CD4-positive, alpha-beta T cell treated with Interleukin-12 subunit alpha and Interleukin-12 subunit beta, for 1 hour (primary cell): ENCODE data around the gene PCDH9.

Source experiments
- DNase-seq: peaks from one replicate; pipeline ENCODE4 v3.0.0-alpha.2; 2020

PCDH9 gene

GRCh38 chr13:66700117-66700601 is 530.0 kb downstream of the PCDH9 start:
- DNase-seq, result no peak

- no peak for DNase-seq
Measured at GRCh38 chr13:66693656-66694055, 536.5 kb downstream of the PCDH9 start.

DNA sequence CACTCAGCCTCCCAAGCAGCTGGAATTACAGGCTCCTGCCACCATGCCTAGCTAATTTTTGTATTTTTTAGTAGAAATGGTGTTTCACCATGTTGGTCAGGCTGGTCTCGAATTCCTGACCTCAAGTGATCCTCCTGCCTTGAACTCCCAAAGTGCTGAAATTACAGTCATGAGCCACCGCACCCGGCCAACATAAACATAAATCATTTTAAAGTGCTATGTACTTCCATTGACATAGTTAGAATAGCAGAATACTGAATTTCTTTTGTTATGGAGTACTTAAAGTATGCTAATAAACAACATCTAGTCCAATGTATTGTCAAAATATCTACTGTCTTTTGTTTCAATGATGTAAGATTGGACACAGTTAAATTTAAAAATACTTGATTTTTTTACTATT is 539.0 kb downstream of the PCDH9 start:
- no peak for DNase-seq

- no peak for DNase-seq
Measured at GRCh38 chr13:66689628-66690027, 540.5 kb downstream of the PCDH9 start.

DNA sequence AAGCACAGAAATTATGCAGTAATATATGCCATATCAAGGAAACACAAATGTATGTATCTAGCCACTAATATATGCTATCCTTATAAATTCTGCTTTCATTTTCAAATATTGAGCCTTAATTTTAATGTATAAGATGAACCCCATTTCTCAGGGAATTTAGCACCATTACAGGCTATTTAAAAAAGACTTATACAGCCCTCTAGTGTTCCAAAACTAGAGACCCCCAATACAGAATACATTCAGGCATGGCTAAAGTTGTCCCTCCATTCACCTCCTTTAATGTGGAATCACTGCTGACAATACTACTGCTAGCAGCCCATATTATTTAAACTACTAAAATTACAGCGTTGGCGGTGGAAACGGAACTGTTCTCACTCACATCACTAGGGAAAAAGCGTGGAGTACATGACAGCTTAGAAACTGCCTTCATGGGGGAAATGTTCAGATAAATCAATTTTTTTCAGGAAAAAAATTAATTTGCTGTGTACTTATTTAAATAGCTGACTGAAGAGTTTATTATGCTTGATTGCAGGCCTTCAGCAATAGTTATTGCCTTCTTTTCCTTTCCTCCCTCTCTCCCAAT is 541.0 kb downstream of the PCDH9 start:
- no peak for DNase-seq

- no peak for DNase-seq
Measured at GRCh38 chr13:66681403-66681802, 548.7 kb downstream of the PCDH9 start.

- DNase-seq, result no peak
Measured at GRCh38 chr13:66680031-66680430, 550.1 kb downstream of the PCDH9 start.

- no peak for DNase-seq
Measured at GRCh38 chr13:66675620-66676019, 554.5 kb downstream of the PCDH9 start.

- no peak for DNase-seq
Measured at GRCh38 chr13:66673401-66673800, 556.7 kb downstream of the PCDH9 start.

GRCh38 chr13:66665991-66666390 is 564.1 kb downstream of the PCDH9 start:
- no peak for DNase-seq

DNA sequence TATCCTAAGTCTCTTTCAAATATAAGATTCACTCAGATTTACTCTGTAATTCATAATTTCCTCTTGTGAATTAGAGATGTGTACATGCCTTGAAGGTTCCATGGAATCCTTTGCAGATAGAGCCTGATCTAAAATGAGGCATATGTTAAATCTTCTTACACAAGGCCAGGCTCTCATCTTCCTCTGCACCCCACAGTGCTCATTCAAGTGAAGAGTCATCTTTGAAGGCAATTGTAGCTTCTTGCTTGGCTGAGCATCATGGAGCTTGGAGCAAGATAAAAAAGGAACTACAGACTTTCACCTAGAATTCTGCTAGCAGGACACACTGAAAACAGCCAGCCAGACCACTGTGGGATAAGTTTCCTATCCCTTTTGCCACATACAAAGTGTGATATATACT is 566.4 kb downstream of the PCDH9 start:
- no peak for DNase-seq

- no peak for DNase-seq
Measured at GRCh38 chr13:66663206-66663605, 566.9 kb downstream of the PCDH9 start.

- DNase-seq, result no peak
Measured at GRCh38 chr13:66661336-66661735, 568.8 kb downstream of the PCDH9 start.

GRCh38 chr13:66660468-66660813 is 569.7 kb downstream of the PCDH9 start:
- DNase-seq, result no peak

- DNase-seq, result no peak
Measured at GRCh38 chr13:66659701-66660467, 570.3 kb downstream of the PCDH9 start.

GRCh38 chr13:66659286-66659685 is 570.9 kb downstream of the PCDH9 start:
- DNase-seq, result no peak

GRCh38 chr13:66657165-66657881 is 572.8 kb downstream of the PCDH9 start:
- no peak for DNase-seq

- no peak for DNase-seq
Measured at GRCh38 chr13:66655847-66656454, 574.2 kb downstream of the PCDH9 start.

- no peak for DNase-seq
Measured at GRCh38 chr13:66644855-66645460, 585.2 kb downstream of the PCDH9 start.

GRCh38 chr13:66640231-66640630 is 589.9 kb downstream of the PCDH9 start:
- no peak for DNase-seq

DNA sequence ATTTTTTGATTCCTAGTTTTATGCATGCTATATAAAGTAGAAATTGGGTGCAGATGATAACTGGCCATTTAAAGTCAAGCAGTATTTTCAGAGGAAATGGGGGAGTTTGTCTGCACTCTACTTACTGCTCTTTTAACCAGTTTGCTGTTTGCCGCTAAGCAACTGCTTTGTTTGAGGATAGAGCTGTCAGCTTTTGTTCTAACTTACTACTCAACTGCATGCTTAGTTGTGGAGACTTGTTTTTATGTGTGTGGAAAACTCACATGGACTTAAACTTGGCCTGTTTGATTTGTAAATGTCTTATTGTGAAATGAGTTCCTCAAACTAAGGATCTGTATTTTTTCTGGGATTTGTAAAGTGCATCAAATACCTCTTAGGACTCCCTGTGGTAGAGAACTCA is 591.1 kb downstream of the PCDH9 start:
- DNase-seq, result no peak

GRCh38 chr13:66635526-66635925 is 594.6 kb downstream of the PCDH9 start:
- no peak for DNase-seq

GRCh38 chr13:66634384-66634783 is 595.8 kb downstream of the PCDH9 start:
- DNase-seq, result no peak
